DOHH2 (cell line): ENCODE results near the gene SHISA8.
A peak's percentile ranks its signal among the peaks of the same experiment; 100 is the strongest.

Experiments
- H3F3A ChIP-seq: fragments of 200-600 bp; sonication (generic), shearing (Covaris generic); 2 replicates; pipeline ENCODE4 v1.6.0; 2016; ENCODE audit warnings: antibody characterized with exemption, mild to moderate bottlenecking; ENCODE audit not compliant: control insufficient read depth, insufficient read depth
- H3K27ac ChIP-seq: fragments of 200-600 bp; sonication (generic); 2 replicates; pipeline ENCODE4 v1.5.1; 2014; ENCODE audit warnings: low read depth, mild to moderate bottlenecking, low read length, moderate library complexity
- H3K27me3 ChIP-seq: fragments of 200-600 bp; sonication (generic); 2 replicates; pipeline ENCODE4 v1.6.1; 2014; ENCODE audit warnings: mild to moderate bottlenecking, low read length, mixed read lengths; ENCODE audit not compliant: control insufficient read depth
- H3K36me3 ChIP-seq: fragments of 200-600 bp; sonication (generic); 2 replicates; pipeline ENCODE4 v1.6.1; 2014; ENCODE audit warnings: mild to moderate bottlenecking, low read length, moderate library complexity, mixed read lengths; ENCODE audit not compliant: control insufficient read depth
- H3K4me1 ChIP-seq: fragments of 200-600 bp; sonication (generic); 2 replicates; pipeline ENCODE4 v1.6.1; 2014; ENCODE audit warnings: mild to moderate bottlenecking, low read length, mixed read lengths; ENCODE audit not compliant: control insufficient read depth
- H3K4me2 ChIP-seq: fragments of 200-600 bp; sonication (generic); 2 replicates; pipeline ENCODE4 v1.6.0; 2014; ENCODE audit warnings: mild to moderate bottlenecking, low read length, moderate library complexity
- H3K4me3 ChIP-seq: fragments of 200-600 bp; sonication (generic); 2 replicates; pipeline ENCODE4 v1.5.1; 2014; ENCODE audit warnings: mild to moderate bottlenecking, low read length, mixed read lengths
- H3K79me2 ChIP-seq: fragments of 200-600 bp; sonication (generic); 2 replicates; pipeline ENCODE4 v1.6.1; 2014; ENCODE audit warnings: mild to moderate bottlenecking, low read length, mixed read lengths; ENCODE audit not compliant: control insufficient read depth
- H3K9me2 ChIP-seq: fragments of 200-600 bp; sonication (generic); replicated peaks from 2 replicates; pipeline ENCODE4 v1.6.1; 2014; ENCODE audit warnings: mild to moderate bottlenecking, low read length, mixed read lengths; ENCODE audit not compliant: control insufficient read depth
- H3K9me3 ChIP-seq: fragments of 200-600 bp; sonication (generic); 2 replicates; pipeline ENCODE4 v1.6.1; 2014; ENCODE audit warnings: antibody characterized with exemption, low read length, mixed read lengths; ENCODE audit not compliant: control insufficient read depth, insufficient read depth
- H4K20me1 ChIP-seq: fragments of 200-600 bp; sonication (generic); 2 replicates; pipeline ENCODE4 v1.6.0; 2014; ENCODE audit warnings: low read depth, mild to moderate bottlenecking, antibody characterized with exemption, low read length, moderate library complexity; ENCODE audit not compliant: control insufficient read depth, insufficient read depth
- EZH2phosphoT487 ChIP-seq: fragments of 200-600 bp; sonication (generic); IDR thresholded peaks from 2 replicates; pipeline ENCODE4 v1.6.1; 2017; ENCODE audit warnings: borderline replicate concordance, mild to moderate bottlenecking, antibody characterized with exemption, low read length, moderate library complexity, mixed read lengths
- TF ChIP-seq, protein P1 (sequence below): fragments of 200-600 bp; sonication (generic); IDR thresholded peaks from one replicate; pipeline ENCODE4 v1.5.1; 2014; ENCODE audit warnings: antibody characterized with exemption, mild to moderate bottlenecking, low read depth, low read length; ENCODE audit not compliant: poor library complexity, severe bottlenecking

SHISA8 gene

DNA sequence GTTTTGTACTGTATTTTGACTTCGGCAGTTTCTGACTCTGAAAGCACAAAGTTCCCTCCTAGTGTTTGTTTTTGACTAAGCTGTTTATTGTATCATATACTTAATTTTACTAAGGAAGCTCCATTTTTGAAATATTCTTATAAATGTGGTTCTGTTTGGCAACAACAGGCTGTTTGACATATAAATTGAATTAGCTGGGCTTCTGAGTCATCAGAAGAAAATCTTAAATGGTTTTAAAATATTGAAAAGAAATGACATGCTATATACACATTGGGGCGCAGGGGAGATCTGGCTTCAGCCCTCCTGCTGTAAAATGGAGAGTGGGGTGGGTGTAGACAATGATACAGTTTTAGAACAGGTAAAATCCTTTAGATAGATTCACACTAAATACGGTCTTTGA, 38.6 kb downstream of the SHISA8 start:
- no peaks in the 10 kb centered on the region for H4K20me1 ChIP-seq
- H3K4me2 ChIP-seq: no peak overlapping the region
- no peaks in the 10 kb centered on the region for H3K9me2 ChIP-seq
- no peaks in the 10 kb centered on the region for H3K27me3 ChIP-seq
- peaks cover 11% of the 10 kb centered on the region for H3F3A ChIP-seq
- peaks cover 37% of the 10 kb centered on the region for H3K79me2 ChIP-seq
- peak overlapping the region; percentile 18 for H3K27ac ChIP-seq
- H3K9me3 ChIP-seq: no peaks in the 10 kb centered on the region
- no peak overlapping the region for H3K4me3 ChIP-seq
- no peak for TF ChIP-seq EZH2phosphoT487
- TF ChIP-seq, protein P1, sequence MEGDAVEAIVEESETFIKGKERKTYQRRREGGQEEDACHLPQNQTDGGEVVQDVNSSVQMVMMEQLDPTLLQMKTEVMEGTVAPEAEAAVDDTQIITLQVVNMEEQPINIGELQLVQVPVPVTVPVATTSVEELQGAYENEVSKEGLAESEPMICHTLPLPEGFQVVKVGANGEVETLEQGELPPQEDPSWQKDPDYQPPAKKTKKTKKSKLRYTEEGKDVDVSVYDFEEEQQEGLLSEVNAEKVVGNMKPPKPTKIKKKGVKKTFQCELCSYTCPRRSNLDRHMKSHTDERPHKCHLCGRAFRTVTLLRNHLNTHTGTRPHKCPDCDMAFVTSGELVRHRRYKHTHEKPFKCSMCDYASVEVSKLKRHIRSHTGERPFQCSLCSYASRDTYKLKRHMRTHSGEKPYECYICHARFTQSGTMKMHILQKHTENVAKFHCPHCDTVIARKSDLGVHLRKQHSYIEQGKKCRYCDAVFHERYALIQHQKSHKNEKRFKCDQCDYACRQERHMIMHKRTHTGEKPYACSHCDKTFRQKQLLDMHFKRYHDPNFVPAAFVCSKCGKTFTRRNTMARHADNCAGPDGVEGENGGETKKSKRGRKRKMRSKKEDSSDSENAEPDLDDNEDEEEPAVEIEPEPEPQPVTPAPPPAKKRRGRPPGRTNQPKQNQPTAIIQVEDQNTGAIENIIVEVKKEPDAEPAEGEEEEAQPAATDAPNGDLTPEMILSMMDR: no peak
- peaks cover 40% of the 10 kb centered on the region for H3K4me1 ChIP-seq
- peaks cover 98% of the 10 kb centered on the region for H3K36me3 ChIP-seq

DNA sequence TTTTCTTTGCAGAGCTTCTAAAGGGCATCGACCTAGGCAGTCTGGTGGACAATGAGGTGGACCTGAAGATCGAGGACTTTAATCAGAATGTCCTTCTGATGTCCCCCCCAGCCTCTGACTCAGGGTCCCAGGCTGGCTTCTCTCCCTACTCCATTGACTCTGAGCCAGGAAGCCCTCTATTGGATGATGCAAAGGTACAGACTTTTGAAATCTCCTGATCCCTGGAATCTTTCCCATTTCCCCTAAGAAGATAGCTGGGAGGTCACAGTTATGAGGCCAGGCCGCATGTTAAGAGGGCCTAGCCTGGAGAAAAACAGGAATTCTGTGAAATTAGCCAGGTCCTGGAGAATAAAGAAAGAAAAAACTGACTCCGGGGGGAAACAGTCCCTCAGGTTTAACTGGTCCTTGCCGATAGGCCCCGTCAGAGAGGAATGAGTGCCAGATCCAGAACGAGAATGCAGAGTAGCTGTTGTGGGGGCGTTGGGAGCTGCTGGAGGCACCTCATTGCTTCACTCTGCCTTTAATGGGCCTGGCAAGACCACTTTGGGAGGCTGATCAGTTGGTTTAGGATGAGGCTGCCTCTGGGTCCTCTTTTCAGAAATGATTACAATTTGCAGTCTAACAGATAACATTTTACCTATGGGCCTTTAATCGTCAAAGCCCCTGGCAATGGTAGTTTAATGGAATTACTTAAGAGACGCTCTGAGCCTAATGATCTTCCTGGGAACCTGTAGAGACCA, 39.2 kb downstream of the SHISA8 start:
- no peaks in the 10 kb centered on the region for H3K27me3 ChIP-seq
- peaks cover 98% of the 10 kb centered on the region for H3K36me3 ChIP-seq
- H3K9me3 ChIP-seq: no peaks in the 10 kb centered on the region
- H3K9me2 ChIP-seq: no peaks in the 10 kb centered on the region
- TF ChIP-seq, protein P1: no peak
- TF ChIP-seq EZH2phosphoT487: no peak
- H3F3A ChIP-seq: peaks cover 11% of the 10 kb centered on the region
- H3K79me2 ChIP-seq: peaks cover 39% of the 10 kb centered on the region
- H3K4me3 ChIP-seq: no peak overlapping the region
- peaks cover 34% of the 10 kb centered on the region for H3K4me1 ChIP-seq
- H3K27ac ChIP-seq: no peak overlapping the region
- no peaks in the 10 kb centered on the region for H4K20me1 ChIP-seq
- no peak overlapping the region for H3K4me2 ChIP-seq

DNA sequence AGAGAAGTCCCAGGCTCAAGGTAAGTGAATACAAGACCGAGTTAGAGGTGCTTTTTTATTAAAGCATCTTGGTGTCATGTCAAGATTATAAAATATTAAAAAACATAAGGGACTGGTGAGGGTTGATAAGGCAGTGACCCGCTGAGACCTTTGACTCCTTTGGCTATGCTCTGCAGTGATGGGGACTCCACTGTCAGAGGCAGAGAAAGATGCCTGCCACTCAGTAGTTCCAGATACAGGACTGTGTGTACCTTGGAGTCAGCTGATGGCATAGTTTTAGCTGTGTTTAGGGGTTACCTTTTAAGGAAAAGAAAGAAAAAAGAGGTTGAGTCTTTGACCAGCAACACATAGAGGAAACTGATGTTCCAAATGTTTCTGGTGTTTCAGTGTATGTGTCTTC, 40.8 kb downstream of the SHISA8 start:
- Histone ChIP-seq H3F3A (peaks cover 9% of the 10 kb centered on the region), H3K9me2 (no peaks in the 10 kb centered on the region), H3K36me3 (peaks cover 96% of the 10 kb centered on the region), H3K27me3 (no peaks in the 10 kb centered on the region), H3K9me3 (no peaks in the 10 kb centered on the region), H3K79me2 (peaks cover 36% of the 10 kb centered on the region), H3K4me1 (peaks cover 18% of the 10 kb centered on the region), H4K20me1 (no peaks in the 10 kb centered on the region), H3K27ac (no peak overlapping the region), H3K4me3 (no peak overlapping the region), H3K4me2 (no peak overlapping the region)
- TF ChIP-seq EZH2phosphoT487: no peak
- TF ChIP-seq, protein P1: no peak
